Stimulated activated CD8-positive, alpha-beta memory T cell treated with anti-CD3 and anti-CD28 coated beads, Interleukin-15, amount 100 ng/mL, for 48 hours (primary cell): ENCODE data around the gene SCYGR7.

Experiments used
- DNase-seq, 2 donors: peaks; one replicate each; pipeline ENCODE4 v3.0.0-alpha.2; 2020; ENCODE audit warnings: low read depth in 2 of 2

The SCYGR7 gene

DNA sequence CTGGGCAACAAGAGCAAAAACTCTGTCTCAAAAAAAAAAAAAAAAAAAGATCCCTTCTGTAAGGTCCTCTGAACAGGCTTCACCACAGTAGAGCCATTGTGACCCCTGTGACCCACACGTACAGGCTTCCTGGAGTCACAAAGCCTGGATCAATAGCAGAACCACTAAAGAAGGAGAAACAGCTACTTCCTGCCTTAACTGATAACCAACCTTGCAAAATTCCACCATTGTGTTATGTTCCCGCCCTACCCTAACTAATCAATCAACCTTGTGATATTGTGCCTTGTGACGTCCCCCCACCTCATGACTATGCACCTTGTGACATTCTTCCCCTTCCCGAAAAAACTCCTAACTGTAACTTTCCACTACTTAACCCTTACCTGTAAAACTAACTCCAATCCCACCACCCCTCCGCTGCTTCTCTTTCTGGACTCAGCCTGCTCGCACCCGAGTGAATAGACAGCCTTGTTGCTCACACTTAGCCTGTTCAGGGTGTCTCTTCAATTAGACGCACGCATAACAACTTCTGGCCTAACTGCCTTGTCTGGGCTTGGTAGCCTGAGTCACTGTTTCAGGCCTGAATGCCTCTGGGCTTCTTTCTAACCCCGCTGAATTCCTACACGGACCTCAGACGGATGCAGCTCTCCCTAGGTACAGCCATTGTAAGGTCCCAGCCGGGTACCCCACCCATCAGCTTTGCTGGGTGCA lies 31.4 kb downstream of the SCYGR7 start:
- no peak for DNase-seq

DNA sequence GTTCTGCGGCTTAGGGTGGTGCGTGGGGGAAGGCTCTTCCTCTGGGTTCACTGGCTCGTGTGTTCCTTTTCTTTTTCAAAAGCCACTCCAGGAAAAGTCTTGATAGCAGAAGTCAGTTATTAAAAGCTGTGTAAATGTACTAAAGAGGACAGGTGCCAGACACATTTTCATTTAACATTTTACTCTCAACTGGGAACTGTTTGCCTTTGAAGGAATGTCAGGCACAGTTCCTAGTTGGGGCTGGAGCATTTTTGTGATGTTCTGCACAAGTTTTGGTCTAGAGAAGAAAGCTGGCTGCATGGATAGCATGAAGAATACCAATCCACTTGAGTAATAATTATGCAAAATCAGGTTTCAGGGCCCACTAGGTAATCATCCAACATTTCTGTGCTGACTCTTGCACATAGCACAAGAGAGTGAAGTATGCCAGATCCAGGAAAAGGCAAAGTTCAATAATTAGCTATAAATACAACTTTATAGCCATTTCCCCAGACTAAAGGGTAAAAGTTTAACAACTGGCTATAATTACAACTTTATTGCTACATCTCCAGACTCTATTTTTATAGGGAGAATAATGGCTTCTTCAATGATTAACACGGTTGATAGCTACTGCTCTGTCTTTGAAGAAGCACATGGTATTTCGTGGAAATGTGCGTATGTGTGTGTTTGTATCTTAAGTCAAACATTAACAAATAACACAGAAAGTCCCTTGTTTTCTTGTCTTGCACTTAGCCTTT lies 33.8 kb downstream of the SCYGR7 start:
- no peak for DNase-seq

DNA sequence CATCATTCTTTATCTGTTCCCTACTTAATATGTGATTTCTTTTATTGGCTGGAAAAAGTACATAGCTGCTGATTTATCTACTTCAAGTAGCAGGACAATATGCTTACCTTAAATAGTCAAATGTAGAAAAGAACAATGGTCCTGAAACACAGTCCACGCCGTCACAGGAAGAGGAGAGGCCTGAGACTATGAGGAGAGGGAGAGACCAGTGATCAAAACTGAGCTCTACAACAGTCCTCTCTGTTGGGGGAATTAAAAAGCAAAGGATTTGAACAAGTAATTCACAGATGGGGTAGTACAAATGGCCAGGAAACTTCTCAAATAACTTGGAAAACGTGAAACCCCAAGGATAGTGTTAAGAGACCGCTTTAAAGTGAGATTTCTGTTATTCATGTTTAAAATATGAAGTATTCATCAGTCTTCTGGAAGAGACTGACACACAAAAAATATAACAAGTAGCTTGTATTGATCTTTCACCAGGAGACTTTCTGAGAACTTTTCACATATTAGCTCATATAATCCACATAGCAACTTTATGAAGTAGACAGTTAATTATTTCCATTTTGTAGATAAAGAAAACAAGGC lies 37.7 kb downstream of the SCYGR7 start:
- no peak for DNase-seq

DNA sequence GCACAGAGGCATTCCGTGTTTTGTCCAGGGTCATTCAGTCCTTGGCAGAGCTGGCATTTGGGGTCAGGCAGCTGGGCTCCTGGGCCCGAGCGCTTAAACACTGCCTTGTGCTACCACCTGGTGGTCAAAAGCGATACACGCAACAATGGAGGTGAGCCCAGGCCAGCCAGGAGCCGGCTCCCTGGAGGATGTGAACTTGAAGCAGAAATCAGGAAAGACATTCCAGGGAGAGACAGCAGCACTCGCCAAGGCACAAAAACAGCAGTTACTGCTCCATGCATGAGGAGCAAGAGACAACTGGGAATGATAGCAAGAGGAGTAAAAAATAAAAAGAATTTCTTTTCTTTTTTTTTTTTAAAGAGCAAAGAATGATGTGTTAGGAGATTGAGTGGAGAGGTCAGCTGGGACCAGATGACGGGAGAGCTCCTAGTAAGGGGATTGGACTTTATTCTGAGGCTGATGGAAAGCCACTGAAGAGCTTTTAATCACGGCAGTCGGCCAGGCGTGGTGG lies 38.3 kb downstream of the SCYGR7 start:
- peak; percentile 21 to 36 for DNase-seq

DNA sequence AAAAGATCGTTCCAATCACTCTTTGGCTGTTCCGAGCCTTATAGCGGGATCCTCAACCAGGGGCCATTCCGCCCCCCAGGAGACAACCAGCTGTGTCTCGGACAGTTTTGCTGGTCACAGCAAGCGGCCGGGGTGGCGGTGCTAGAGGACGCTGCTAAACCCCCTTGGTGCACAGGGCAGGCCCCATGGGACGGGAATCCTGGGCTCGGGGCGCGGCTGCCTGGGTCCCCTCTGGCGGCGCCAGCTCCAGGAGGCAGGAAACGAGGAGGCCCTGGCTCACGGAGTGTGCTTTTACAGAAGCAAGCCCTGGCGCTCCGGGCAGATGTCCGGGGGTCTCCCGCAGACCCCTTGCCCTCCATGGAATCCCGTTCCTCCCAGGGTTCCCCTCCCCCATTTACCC lies 39.7 kb downstream of the SCYGR7 start:
- DNase-seq, result no peak

DNA sequence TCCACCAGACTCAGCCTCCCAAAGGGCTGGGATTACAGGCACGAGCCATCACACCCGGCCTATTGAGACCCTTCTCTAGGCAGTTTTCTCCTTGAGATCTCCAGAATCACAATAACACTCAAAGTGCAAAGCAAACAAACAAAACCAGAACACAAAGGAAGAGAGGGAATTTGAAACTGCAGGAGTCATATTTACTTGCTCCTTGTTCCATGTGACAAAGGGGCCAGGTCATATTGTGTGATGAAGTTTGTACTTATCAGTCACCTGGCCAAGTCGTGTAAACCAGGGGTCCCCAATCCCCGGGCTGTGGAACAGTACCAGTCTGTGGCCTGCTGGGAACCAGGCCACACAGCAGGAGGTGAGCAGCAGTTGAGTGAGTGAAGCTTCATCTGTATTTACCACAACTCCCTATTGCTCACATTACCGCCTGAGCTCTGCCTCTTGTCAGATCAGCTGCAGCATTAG lies 44.1 kb downstream of the SCYGR7 start:
- DNase-seq, result no peak

DNA sequence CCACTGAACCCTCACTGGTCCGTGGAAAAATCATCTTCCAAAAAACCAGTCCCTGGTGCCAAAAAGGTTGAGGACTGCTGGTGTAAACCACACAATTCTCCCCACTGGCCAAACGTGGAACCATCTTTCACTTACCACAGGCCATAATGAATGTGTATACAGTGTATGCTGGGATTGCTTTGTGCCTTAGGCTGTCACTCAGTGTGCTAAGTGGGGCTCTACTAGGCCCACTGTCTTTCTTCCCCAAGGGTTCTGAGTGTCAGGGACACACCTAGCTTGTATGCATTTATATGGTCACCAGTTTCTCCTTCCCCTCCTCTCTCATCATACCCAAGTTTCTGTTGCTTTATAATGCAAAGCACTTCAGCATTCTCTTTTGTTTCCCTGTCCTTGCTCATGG lies 44.8 kb downstream of the SCYGR7 start:
- no peak for DNase-seq

DNA sequence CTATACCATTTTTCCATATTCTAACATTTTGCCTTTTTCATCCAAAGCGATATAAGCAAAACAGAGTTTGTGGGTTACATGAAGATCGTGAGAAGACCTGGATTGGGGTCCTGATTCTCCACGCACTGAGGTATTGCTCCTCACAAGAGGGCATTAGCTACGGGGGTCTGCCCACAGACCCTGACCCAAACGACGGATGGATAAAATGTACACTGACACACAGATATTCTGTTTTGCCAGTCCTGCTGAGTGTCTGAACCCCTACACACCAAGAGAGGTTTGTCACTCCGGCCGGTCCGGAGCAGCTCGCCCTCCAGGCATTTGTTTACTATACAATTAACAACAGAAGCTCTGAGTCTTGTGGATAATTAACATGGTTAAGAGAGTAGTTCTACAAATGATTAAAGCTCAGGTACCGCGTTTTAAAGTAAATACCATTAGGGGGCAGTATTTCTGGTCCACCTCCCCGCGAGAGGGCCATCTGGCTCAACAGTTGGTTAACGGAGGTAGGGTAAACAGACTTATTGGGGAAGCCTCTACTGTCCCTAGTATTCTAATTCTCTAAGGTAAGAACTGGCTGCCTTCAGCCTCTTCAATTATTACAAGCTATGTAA lies 46.0 kb downstream of the SCYGR7 start:
- DNase-seq, result no peak

DNA sequence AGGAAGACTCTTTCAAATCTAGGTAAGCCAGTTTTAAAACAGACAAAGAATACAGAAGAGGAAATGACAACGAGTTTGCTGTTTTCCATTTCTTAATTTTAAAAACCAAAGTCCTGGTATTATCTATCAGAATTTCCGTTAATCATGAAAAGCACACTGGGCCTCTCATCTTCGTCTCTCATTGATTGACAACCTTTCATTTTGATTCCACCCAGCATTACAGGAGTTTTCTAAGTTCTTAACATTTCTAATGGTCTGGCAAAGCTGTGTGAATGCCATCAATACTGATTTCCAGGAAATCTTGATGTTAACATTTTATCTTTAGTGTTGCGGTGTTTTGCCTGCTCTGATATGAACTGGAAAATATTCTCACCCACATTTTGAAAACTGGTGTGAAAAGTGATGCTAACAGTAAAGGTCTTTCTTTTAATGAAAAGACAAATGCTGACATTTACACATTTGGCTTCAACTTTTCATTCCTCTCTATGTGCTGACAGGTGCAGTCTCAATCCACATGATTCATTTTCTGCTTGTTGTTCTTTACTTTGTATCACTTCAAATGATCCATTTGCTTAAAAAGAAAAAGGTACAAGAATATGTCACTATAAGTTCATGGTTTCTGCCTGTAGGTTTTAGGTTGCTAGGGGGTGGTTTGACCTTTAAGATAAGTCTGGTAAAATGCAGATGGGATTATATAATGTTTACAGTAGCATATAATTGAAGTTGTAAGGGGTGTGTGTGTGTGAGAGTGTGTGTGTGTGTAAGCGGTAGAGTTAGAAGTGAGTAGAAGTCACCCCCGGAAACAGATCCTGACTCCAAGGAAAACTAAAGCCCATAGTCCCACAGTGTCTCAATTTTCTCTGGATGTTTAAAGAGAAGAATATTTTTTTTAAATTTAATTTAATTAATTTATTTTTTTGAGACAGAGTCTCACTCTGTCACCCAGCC lies 47.0 kb downstream of the SCYGR7 start:
- DNase-seq, result no peak
